Right lobe of liver (tissue), 4 donors: Measurements from ENCODE around the gene TBC1D23.
"Not testable (repeated sequence)": the region's sequence is repeated elsewhere in the genome, so short reads cannot be mapped to it uniquely, and the experiment has no call there.

Experiments
- POLR2A ChIP-seq: fragments of 450-650 bp; IDR thresholded peaks from one replicate; pipeline ENCODE4 v1.6.1; 2017; ENCODE audit warnings: antibody characterized with exemption, mild to moderate bottlenecking
- TF ChIP-seq, protein P1 (sequence below), 4 donors: fragments of 200-600 bp in 3 of 4; fragments of 450-650 bp in 1 of 4; IDR thresholded peaks; one replicate each; pipeline versions ENCODE4 v1.5.1 to v1.8.0; 2016 to 2022; ENCODE audit warnings: antibody characterized with exemption in 4 of 4, mild to moderate bottlenecking in 2 of 4
- donor health status: DM: no; HTN: no; CAD: no.
- donor health status: DM: no; HTN: no; CAD: no.
- donor health status: DM: no; HTN: yes; CAD: no.

DNA sequence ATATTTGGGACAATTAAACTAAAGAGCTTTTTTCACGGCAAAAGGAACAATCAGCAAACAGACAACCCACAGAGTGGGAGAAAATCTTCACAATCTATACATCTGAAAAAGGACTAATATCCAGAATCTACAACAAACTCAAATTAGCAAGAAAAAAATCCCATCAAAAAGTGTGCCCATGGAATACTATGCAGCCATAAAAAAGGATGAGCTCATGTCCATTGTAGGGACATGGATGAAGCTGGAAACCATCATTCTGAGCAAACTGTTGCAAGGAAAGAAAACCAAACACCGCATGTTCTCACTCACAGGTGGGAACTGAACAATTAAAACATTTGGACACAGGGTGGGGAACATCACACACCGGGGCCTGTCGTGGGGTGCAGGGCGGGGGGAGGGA is 66.6 kb downstream of the TBC1D23 start:
- TF ChIP-seq, protein P1, sequence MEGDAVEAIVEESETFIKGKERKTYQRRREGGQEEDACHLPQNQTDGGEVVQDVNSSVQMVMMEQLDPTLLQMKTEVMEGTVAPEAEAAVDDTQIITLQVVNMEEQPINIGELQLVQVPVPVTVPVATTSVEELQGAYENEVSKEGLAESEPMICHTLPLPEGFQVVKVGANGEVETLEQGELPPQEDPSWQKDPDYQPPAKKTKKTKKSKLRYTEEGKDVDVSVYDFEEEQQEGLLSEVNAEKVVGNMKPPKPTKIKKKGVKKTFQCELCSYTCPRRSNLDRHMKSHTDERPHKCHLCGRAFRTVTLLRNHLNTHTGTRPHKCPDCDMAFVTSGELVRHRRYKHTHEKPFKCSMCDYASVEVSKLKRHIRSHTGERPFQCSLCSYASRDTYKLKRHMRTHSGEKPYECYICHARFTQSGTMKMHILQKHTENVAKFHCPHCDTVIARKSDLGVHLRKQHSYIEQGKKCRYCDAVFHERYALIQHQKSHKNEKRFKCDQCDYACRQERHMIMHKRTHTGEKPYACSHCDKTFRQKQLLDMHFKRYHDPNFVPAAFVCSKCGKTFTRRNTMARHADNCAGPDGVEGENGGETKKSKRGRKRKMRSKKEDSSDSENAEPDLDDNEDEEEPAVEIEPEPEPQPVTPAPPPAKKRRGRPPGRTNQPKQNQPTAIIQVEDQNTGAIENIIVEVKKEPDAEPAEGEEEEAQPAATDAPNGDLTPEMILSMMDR (IDR thresholded peaks at IDR 0.05) = not testable (repeated sequence)
- TF ChIP-seq POLR2A = not testable (repeated sequence)
